GM19395 (cell line): ENCODE data around the gene SPTLC2.
A peak's percentile ranks its signal among the peaks of the same experiment; 100 is the strongest.

Experiments used
- ATAC-seq: cut with Tn5 transposase; IDR thresholded peaks from one replicate; pipeline ENCODE4 v1.9.1; 2021; ENCODE audit warnings: mild to moderate bottlenecking, moderate library complexity; ENCODE audit not compliant: unreplicated experiment

Gene SPTLC2

GRCh38 chr14:77474479-77475177 is 141.8 kb downstream of the SPTLC2 start:
- no peak for ATAC-seq

GRCh38 chr14:77473921-77474320 is 142.5 kb downstream of the SPTLC2 start:
- ATAC-seq, result no peak

GRCh38 chr14:77470224-77470870 is 146.1 kb downstream of the SPTLC2 start:
- ATAC-seq, result no peak

- no peak for ATAC-seq
Measured at GRCh38 chr14:77469539-77469938, 146.9 kb downstream of the SPTLC2 start.

- ATAC-seq, result no peak
Measured at GRCh38 chr14:77469067-77469505, 147.4 kb downstream of the SPTLC2 start.

GRCh38 chr14:77467801-77468200 is 148.6 kb downstream of the SPTLC2 start:
- no peak for ATAC-seq

- no peak for ATAC-seq
Measured at GRCh38 chr14:77459072-77459723, 157.2 kb downstream of the SPTLC2 start.

GRCh38 chr14:77458249-77458950 is 158.0 kb downstream of the SPTLC2 start:
- peak; percentile 20 for ATAC-seq

- ATAC-seq, result peak; percentile 91
Measured at GRCh38 chr14:77457522-77458248, 158.8 kb downstream of the SPTLC2 start, which contains the start of the genes AHSA1 and VIPAS39. Gene AHSA1, plus strand, starts transcription at chr14:77458093. Its CDS starts 97 bp downstream, at chr14:77458190. Gene VIPAS39, minus strand, starts transcription at chr14:77457601. Its CDS starts 3,499 bp downstream, at chr14:77454102.

GRCh38 chr14:77457115-77457521 is 159.3 kb downstream of the SPTLC2 start:
- ATAC-seq, result peak; percentile 33
